ENCODE results near the gene LGALS4. TPM values are rescaled to one million over a fixed set of nuclear protein-coding genes. Genes with fewer than 3 reads are reported as not detected.

The LGALS4 gene
- total and polyA plus RNA-seq, 2 experiments from 2014 or later = 0.87 TPM; not detected in 1

DNA sequence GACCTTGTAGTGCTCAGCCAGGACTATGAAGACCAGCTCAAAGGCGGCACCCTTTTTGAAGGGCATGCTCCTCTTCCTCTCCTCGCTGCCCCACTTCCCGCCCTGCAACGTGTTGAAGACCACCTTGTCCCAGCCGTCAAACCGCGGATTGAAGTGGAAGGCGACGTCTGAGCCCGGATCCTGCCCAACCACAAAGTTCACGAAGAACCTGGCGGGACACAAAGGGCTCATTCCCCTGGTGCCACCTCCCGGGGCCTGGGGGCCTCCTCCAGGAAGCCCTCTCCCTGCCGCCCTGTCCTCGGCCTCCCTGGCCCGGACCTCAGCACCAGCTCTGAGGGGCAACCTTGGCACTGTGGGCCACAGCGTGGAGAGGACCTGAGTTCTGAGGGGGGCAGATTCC, 4.0 kb downstream of the LGALS4 start:
- DNase-seq (ENCODE audit: low spot score) (no peak), ATAC-seq (no peak)
- Histone ChIP-seq H4K20me1 (replicated peaks; ENCODE audit: insufficient read depth) (no peaks in the 10 kb centered on the region), H3F3A (replicated peaks; ENCODE audit: low read depth) (no peaks in the 10 kb centered on the region), H3K4me1 (ENCODE audit: insufficient read depth) (no peaks in the 10 kb centered on the region), H3K27ac (ENCODE audit: low read depth) (no peak overlapping the region), H2AFZ (no peak overlapping the region), H3K4me3 (no peak overlapping the region), H3K9me2 (ENCODE audit: insufficient read depth) (no peaks in the 10 kb centered on the region), H3K27me3 (ENCODE audit: insufficient read depth) (no peaks in the 10 kb centered on the region), H3K79me2 (replicated peaks; ENCODE audit: insufficient read depth) (no peaks in the 10 kb centered on the region), H3K36me3 (ENCODE audit: insufficient read depth) (no peaks in the 10 kb centered on the region), H3K4me2 (no peak overlapping the region)
- no peaks in the 10 kb centered on the region; the same call in 2 of the 3 replicates for H3K4me1 Mint-ChIP-seq
- H3K27me3 Mint-ChIP-seq (ENCODE audit: insufficient read depth, low read depth, poor library complexity) = peaks cover 10% of the 10 kb centered on the region
- no peak for TF ChIP-seq POLR2AphosphoS5 (IDR thresholded peaks at IDR 0.05; ENCODE audit: low read depth)
- TF ChIP-seq ZNF462 (CRISPR knock-in tag; IDR thresholded peaks at IDR 0.05) = no peak
- TF ChIP-seq CREB1 (CRISPR knock-in tag; IDR thresholded peaks at IDR 0.05; ENCODE audit: low read depth) = no peak
- TF ChIP-seq ZNF114 (CRISPR knock-in tag; IDR thresholded peaks at IDR 0.05) = no peak
- no peak for TF ChIP-seq JUNB (IDR thresholded peaks at IDR 0.05; ENCODE audit: unreplicated experiment)
- TF ChIP-seq EZH2phosphoT487 (IDR thresholded peaks at IDR 0.05; ENCODE audit: unreplicated experiment) = no peak
- TF ChIP-seq ZNF331 (CRISPR knock-in tag; IDR thresholded peaks at IDR 0.05; ENCODE audit: low read depth) = no peak
- TF ChIP-seq, protein P1, sequence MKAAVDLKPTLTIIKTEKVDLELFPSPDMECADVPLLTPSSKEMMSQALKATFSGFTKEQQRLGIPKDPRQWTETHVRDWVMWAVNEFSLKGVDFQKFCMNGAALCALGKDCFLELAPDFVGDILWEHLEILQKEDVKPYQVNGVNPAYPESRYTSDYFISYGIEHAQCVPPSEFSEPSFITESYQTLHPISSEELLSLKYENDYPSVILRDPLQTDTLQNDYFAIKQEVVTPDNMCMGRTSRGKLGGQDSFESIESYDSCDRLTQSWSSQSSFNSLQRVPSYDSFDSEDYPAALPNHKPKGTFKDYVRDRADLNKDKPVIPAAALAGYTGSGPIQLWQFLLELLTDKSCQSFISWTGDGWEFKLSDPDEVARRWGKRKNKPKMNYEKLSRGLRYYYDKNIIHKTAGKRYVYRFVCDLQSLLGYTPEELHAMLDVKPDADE (IDR thresholded peaks at IDR 0.05) = no peak
- no peak for TF ChIP-seq NANOG (IDR thresholded peaks at IDR 0.05; ENCODE audit: borderline replicate concordance)
- no peak for TF ChIP-seq CTCF (conservative IDR thresholded peaks at IDR 0.05; ENCODE audit: low read depth in 2 of 2)
- no peak for TF ChIP-seq STAT1 (IDR thresholded peaks at IDR 0.05; ENCODE audit: unreplicated experiment)
- TF ChIP-seq, protein P2, sequence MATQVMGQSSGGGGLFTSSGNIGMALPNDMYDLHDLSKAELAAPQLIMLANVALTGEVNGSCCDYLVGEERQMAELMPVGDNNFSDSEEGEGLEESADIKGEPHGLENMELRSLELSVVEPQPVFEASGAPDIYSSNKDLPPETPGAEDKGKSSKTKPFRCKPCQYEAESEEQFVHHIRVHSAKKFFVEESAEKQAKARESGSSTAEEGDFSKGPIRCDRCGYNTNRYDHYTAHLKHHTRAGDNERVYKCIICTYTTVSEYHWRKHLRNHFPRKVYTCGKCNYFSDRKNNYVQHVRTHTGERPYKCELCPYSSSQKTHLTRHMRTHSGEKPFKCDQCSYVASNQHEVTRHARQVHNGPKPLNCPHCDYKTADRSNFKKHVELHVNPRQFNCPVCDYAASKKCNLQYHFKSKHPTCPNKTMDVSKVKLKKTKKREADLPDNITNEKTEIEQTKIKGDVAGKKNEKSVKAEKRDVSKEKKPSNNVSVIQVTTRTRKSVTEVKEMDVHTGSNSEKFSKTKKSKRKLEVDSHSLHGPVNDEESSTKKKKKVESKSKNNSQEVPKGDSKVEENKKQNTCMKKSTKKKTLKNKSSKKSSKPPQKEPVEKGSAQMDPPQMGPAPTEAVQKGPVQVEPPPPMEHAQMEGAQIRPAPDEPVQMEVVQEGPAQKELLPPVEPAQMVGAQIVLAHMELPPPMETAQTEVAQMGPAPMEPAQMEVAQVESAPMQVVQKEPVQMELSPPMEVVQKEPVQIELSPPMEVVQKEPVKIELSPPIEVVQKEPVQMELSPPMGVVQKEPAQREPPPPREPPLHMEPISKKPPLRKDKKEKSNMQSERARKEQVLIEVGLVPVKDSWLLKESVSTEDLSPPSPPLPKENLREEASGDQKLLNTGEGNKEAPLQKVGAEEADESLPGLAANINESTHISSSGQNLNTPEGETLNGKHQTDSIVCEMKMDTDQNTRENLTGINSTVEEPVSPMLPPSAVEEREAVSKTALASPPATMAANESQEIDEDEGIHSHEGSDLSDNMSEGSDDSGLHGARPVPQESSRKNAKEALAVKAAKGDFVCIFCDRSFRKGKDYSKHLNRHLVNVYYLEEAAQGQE (IDR thresholded peaks at IDR 0.05; ENCODE audit: unreplicated experiment) = no peak
- no peak overlapping the region for H3K4me3 Mint-ChIP-seq
- H3K9me3 Mint-ChIP-seq = peaks cover 10% of the 10 kb centered on the region
- H3K27ac Mint-ChIP-seq = no peak overlapping the region
- peaks cover 7% of the 10 kb centered on the region; the same call in 2 of the 3 replicates for H3K36me3 Mint-ChIP-seq (ENCODE audit: low read depth)

Measured in GM23338 (cell line).